ENCODE data around the gene RILPL1.
"Not testable (repeated sequence)": the region's sequence is repeated elsewhere in the genome, so short reads cannot be mapped to it uniquely, and the experiment has no call there.

Gene RILPL1

GRCh38 chr12:123506843-123507236 lies 26.7 kb downstream of the RILPL1 start:
- FAIRE-seq (no peak), DNase-seq (ENCODE audit: insufficient read length) (no peak)
- TF ChIP-seq POLR2AphosphoS5 (IDR thresholded peaks at IDR 0.05; ENCODE audit: low read depth, low read length) (no peak), POLR2A (IDR thresholded peaks at IDR 0.05; ENCODE audit: low read depth, low read length) (no peak), TAF1 (IDR thresholded peaks at IDR 0.05; ENCODE audit: borderline replicate concordance, low read depth, low read length) (no peak)

DNA sequence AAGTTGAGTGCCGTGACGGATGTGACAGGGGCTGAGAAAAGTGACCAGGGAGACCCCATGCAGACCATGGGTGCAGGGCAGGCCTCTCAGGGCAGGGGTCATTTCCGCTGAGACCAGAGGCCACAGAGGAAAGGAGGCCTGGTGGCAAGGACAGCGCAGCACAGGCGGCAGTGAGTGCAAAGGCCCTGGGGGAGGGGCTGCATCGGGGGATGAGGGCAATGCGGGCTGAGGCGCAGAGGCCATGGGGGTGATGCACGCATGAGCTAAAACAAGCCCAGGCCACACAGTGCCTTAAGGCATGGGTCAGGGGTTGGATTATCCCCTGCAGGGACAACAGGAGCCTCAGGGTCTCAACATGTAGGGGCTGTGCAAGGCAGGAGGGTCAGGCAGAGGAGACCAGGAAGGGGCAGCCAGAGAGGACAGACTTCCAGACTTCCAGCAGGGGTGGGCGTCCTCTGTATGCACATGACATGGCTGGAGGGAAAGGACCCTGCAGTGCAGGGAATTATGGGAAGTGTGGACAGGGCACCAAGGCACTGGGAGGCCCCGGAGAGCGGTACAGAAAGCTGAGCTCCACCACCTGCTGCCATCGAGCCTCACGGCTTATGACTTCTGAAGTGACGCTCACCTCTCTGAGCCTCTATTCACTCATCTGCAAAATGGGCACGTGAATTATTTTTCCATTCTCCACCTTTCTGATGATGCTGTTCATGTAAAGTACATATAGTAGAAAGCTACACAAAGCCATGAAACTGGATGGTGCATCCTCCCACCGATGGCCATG lies 27.3 kb downstream of the RILPL1 start:
- DNase-seq (ENCODE audit: insufficient read length) (no peak), FAIRE-seq (no peak)
- TF ChIP-seq POLR2A (IDR thresholded peaks at IDR 0.05; ENCODE audit: low read depth, low read length) (no peak), POLR2AphosphoS5 (IDR thresholded peaks at IDR 0.05; ENCODE audit: low read depth, low read length) (no peak), TAF1 (IDR thresholded peaks at IDR 0.05; ENCODE audit: borderline replicate concordance, low read depth, low read length) (no peak)

DNA sequence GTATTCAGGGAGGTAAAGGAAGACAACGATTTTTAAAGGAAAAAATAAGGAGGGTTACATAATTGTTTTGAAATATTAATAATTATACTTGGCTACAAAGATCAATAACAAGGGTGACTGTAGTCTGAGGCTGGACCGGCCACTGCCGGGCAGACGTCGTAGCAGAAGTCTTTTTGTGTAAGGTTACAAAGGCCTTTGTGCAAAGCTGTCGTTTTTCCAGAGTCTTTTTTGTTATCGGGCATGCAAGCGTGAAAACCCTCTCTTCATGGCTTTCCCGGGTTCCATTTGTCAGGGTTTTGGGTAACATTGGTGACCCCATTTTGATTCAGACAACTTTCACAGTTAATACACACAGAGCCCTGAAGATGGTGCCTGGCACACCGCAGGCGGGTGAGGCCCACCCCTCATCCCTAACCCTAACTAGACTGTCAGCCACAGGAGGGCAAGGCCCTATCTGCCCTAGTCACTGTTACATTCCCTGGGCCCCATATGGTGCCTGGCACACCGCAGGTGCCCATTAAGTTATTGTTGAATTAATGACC lies 31.3 kb downstream of the RILPL1 start:
- DNase-seq (ENCODE audit: insufficient read length), result no peak
- FAIRE-seq, result no peak
- no peak for TF ChIP-seq POLR2AphosphoS5 (IDR thresholded peaks at IDR 0.05; ENCODE audit: low read depth, low read length)
- TF ChIP-seq TAF1 (IDR thresholded peaks at IDR 0.05; ENCODE audit: borderline replicate concordance, low read depth, low read length), result no peak
- no peak for TF ChIP-seq POLR2A (IDR thresholded peaks at IDR 0.05; ENCODE audit: low read depth, low read length)

GRCh38 chr12:123499332-123499731 lies 34.2 kb downstream of the RILPL1 start:
- DNase-seq (ENCODE audit: insufficient read length) (no peak), FAIRE-seq (no peak)
- no peak for TF ChIP-seq POLR2A (IDR thresholded peaks at IDR 0.05; ENCODE audit: low read depth, low read length)
- TF ChIP-seq TAF1 (IDR thresholded peaks at IDR 0.05; ENCODE audit: borderline replicate concordance, low read depth, low read length), result no peak
- no peak for TF ChIP-seq POLR2AphosphoS5 (IDR thresholded peaks at IDR 0.05; ENCODE audit: low read depth, low read length)

DNA sequence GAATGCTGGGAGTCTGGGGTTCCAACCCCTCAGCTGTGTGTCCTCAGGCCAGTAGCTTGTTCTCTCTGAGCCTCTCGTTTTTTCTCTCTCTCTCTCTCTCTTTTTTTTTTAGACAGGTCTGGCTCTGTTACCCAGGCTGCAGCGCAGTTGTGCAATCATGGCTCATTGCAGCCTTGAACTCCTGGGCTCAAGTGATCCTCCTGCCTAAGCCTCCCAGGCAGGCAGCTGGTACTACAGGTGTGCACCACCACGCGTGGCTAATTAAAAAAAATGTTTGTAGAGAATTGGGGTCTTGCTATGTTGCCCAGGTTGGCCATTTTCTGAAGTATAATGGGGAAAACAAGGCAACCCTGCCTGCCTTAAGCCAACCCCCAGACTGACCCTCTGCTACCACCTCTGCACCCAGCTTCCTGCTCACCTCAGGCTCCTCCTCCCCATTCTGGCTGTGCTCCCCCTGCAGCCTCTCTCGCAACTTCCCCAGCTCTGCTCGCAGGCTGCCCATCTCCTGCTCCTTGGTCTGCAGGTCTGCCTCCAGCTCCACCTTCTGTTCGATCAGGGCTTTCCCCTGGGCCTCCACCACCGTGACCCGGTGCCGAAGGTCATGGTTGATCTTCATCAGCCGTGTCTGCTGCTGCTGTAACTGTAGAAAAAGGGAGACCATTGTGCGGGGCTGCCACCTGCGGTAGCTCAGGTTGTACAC lies 35.2 kb downstream of the RILPL1 start:
- no peak for TF ChIP-seq TAF1 (IDR thresholded peaks at IDR 0.05; ENCODE audit: borderline replicate concordance, low read depth, low read length)
- no peak for TF ChIP-seq POLR2A (IDR thresholded peaks at IDR 0.05; ENCODE audit: low read depth, low read length)
- no peak for TF ChIP-seq POLR2AphosphoS5 (IDR thresholded peaks at IDR 0.05; ENCODE audit: low read depth, low read length)
- no peak for FAIRE-seq
- no peak for DNase-seq (ENCODE audit: insufficient read length)

DNA sequence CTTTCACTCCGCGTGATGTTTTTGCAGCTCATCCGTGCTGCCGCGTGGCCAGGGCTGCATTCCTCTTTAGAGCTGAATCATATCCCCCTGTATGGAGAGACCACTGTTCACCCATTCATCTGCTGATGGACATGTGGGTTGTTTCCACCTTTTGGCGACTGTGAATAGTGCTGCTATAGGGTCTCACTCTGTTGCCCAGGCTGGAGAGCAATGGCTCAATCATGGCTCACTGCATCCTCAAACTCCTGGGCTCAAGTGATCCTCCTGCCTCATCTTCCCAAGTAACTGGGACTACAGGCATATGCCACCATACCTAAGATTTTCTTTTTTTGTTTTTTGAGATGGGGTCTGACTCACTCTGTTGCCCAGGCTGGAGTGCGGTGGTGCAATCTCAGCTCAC lies 36.5 kb downstream of the RILPL1 start:
- DNase-seq (ENCODE audit: insufficient read length) (no peak), FAIRE-seq (no peak)
- TF ChIP-seq POLR2A (IDR thresholded peaks at IDR 0.05; ENCODE audit: low read depth, low read length) (no peak), POLR2AphosphoS5 (IDR thresholded peaks at IDR 0.05; ENCODE audit: low read depth, low read length) (no peak), TAF1 (IDR thresholded peaks at IDR 0.05; ENCODE audit: borderline replicate concordance, low read depth, low read length) (no peak)

DNA sequence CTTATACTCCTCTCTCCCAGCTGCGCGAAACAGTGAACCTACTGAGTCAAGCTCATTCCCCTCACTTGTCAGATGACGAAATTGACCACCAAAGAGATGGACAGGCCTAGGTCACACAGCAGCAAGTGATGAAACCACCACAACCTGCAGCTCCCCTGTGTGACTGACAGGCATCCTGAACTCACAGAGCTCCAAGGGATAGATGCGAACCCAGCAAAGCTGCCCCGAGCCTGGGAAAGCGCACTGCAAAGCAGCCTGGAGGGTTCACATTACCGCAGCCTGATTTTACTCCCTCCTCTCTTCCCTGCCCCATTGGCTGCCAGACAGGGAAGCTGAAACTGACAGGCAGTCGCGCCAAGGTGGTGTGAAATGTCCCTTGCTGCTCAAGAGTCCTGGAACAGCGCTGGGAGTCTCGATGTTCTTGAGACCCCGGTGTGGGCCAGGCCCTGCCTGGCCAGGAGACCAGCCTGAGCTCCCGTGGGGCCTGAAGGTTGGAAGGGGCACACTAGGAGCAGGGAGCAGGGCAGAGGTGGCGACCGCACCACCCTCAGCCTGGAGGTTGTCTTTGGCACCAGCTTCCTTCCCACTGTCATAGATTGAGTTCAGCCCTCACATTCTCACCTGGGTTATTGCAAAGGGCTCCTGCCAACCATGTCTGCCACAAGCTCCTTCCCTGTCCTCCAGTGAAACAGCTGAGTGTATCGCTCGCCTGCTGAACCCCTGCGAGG lies 39.2 kb downstream of the RILPL1 start:
- FAIRE-seq (no peak), DNase-seq (ENCODE audit: insufficient read length) (no peak)
- TF ChIP-seq POLR2A (IDR thresholded peaks at IDR 0.05; ENCODE audit: low read depth, low read length) (no peak), TAF1 (IDR thresholded peaks at IDR 0.05; ENCODE audit: borderline replicate concordance, low read depth, low read length) (no peak), POLR2AphosphoS5 (IDR thresholded peaks at IDR 0.05; ENCODE audit: low read depth, low read length) (no peak)

DNA sequence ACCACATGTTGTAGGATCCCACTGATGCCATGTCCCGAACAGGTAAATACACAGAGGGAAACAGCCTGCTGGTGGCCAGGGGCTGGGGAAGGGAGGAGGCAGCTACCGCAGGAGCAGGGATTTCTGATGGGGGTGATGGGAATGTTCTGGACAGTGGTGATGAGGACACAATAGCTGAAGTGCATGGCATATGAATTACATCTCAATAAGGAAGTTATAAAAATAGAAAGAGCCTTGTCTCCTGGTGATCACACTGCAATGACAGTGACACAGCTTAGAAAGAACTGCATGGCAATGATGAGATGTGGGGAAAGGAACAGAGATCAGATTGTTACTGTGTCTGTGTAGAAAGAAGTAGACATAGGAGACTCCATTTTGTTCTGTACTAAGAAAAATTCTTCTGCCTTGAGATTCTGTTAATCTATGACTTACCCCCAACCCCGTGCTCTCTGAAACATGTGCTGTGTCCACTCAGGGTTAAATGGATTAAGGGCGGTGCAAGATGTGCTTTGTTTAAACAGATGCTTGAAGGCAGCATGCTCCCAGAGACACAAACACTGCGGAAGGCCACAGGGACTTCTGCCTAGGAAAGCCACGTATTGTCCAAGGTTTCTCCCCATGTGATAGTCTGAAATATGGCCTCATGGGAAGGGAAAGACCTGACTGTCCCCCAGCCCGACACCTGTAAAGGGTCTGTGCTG lies 41.0 kb downstream of the RILPL1 start:
- DNase-seq (ENCODE audit: insufficient read length); FAIRE-seq: not testable (repeated sequence)

DNA sequence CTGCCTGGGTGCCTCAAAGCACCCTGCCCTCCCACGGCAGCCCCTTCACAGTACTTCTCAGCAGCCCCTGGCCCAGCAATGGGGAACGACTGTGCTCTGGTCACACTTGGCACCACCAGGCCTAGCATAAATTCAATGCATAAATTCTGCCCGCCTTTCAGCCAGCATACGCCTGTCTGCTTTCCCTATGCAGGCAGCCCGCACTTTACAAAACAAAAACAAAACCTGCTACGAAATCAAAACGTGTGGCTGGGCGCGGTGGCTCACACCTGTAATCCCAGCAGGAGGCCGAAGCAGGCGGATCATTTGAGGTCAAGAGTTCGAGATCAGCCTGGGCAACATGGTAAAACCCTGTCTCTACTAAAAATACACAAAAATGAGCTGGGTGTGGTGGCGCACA lies 42.0 kb downstream of the RILPL1 start:
- FAIRE-seq (no peak), DNase-seq (ENCODE audit: insufficient read length) (no peak)
- TF ChIP-seq TAF1 (IDR thresholded peaks at IDR 0.05; ENCODE audit: borderline replicate concordance, low read depth, low read length) (no peak), POLR2AphosphoS5 (IDR thresholded peaks at IDR 0.05; ENCODE audit: low read depth, low read length) (no peak), POLR2A (IDR thresholded peaks at IDR 0.05; ENCODE audit: low read depth, low read length) (no peak)

GRCh38 chr12:123491056-123491455 lies 42.5 kb downstream of the RILPL1 start:
- FAIRE-seq (no peak), DNase-seq (ENCODE audit: insufficient read length) (no peak)
- no peak for TF ChIP-seq POLR2AphosphoS5 (IDR thresholded peaks at IDR 0.05; ENCODE audit: low read depth, low read length)
- no peak for TF ChIP-seq POLR2A (IDR thresholded peaks at IDR 0.05; ENCODE audit: low read depth, low read length)
- TF ChIP-seq TAF1 (IDR thresholded peaks at IDR 0.05; ENCODE audit: borderline replicate concordance, low read depth, low read length), result no peak

GRCh38 chr12:123490089-123490488 lies 43.4 kb downstream of the RILPL1 start:
- TF ChIP-seq POLR2A (IDR thresholded peaks at IDR 0.05; ENCODE audit: low read depth, low read length) (no peak), TAF1 (IDR thresholded peaks at IDR 0.05; ENCODE audit: borderline replicate concordance, low read depth, low read length) (no peak), POLR2AphosphoS5 (IDR thresholded peaks at IDR 0.05; ENCODE audit: low read depth, low read length) (no peak)
- no peak for FAIRE-seq
- DNase-seq (ENCODE audit: insufficient read length), result no peak

All from GM12892 (cell line).